Measurements from ENCODE around the gene SLC5A11.

DNA sequence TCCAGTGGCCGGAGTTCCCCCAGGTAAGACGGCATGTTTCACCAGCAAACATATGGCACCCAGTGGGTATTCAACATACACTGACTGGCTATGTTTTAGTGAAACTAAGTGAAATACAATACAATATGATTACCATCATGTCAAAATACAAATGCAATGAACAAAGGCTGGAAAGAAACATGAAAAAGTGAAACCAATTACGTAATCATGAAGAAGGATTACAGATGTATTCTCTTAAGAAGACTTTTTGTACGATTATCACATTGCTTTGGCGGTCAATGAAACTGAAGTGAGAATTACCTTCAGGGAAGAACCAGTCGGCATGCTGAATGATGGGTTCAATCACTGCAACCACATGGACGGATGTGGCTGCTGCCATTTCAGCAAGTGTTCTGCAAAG, 97.7 kb downstream of the SLC5A11 start:
- TF ChIP-seq GATA2 (IDR thresholded peaks at IDR 0.05; ENCODE audit: low read depth, low read length) (no peak), GATA3 (IDR thresholded peaks at IDR 0.05; ENCODE audit: low read depth, low read length) (no peak)
